ENCODE data around the gene CLASP1.
"Not testable (repeated sequence)": the region's sequence is repeated elsewhere in the genome, so short reads cannot be mapped to it uniquely, and the experiment has no call there.

Gene CLASP1

GRCh38 chr2:121346407-121346806 lies 302.9 kb downstream of the CLASP1 start:
- H3K36me3 ChIP-seq (ENCODE audit: insufficient read depth, low read length): peaks cover 80% of the 10 kb centered on the region
- H3K4me1 ChIP-seq (ENCODE audit: insufficient read depth, low read length): no peaks in the 10 kb centered on the region

GRCh38 chr2:121345887-121346286 lies 303.4 kb downstream of the CLASP1 start:
- no peak overlapping the region for H2AFZ ChIP-seq (ENCODE audit: low read depth, low read length)
- no peak overlapping the region for H3K4me3 ChIP-seq (ENCODE audit: low read length)
- no peaks in the 10 kb centered on the region for H3K9me3 ChIP-seq (ENCODE audit: low read length)
- peaks cover 81% of the 10 kb centered on the region for H3K36me3 ChIP-seq (ENCODE audit: insufficient read depth, low read length)
- no peaks in the 10 kb centered on the region for H3K27me3 ChIP-seq (ENCODE audit: insufficient read depth, low read length)
- H3K4me1 ChIP-seq (ENCODE audit: insufficient read depth, low read length): no peaks in the 10 kb centered on the region

More at GRCh38 chr2:121346407-121346806, 302.9 kb downstream of the CLASP1 start:
- H2AFZ ChIP-seq (ENCODE audit: low read depth, low read length): no peak overlapping the region
- H3K27me3 ChIP-seq (ENCODE audit: insufficient read depth, low read length): no peaks in the 10 kb centered on the region
- no peak overlapping the region for H3K4me3 ChIP-seq (ENCODE audit: low read length)
- H3K9me3 ChIP-seq (ENCODE audit: low read length): no peaks in the 10 kb centered on the region

GRCh38 chr2:121345101-121345500 lies 304.2 kb downstream of the CLASP1 start:
- Histone ChIP-seq H3K27me3 (ENCODE audit: insufficient read depth, low read length) (no peaks in the 10 kb centered on the region), H3K4me3 (ENCODE audit: low read length) (no peak overlapping the region), H3K36me3 (ENCODE audit: insufficient read depth, low read length) (peaks cover 81% of the 10 kb centered on the region), H2AFZ (ENCODE audit: low read depth, low read length) (no peak overlapping the region), H3K9me3 (ENCODE audit: low read length) (no peaks in the 10 kb centered on the region), H3K4me1 (ENCODE audit: insufficient read depth, low read length) (no peaks in the 10 kb centered on the region)

GRCh38 chr2:121343828-121344399 lies 305.3 kb downstream of the CLASP1 start:
- H3K4me1 ChIP-seq (ENCODE audit: insufficient read depth, low read length); H3K27me3 ChIP-seq (ENCODE audit: insufficient read depth, low read length); H2AFZ ChIP-seq (ENCODE audit: low read depth, low read length); H3K9me3 ChIP-seq (ENCODE audit: low read length); H3K4me3 ChIP-seq (ENCODE audit: low read length): not testable (repeated sequence)
- H3K36me3 ChIP-seq (ENCODE audit: insufficient read depth, low read length): peaks cover 84% of the 10 kb centered on the region

GRCh38 chr2:121343191-121343590 lies 306.1 kb downstream of the CLASP1 start:
- peaks cover 85% of the 10 kb centered on the region for H3K36me3 ChIP-seq (ENCODE audit: insufficient read depth, low read length)
- H2AFZ ChIP-seq (ENCODE audit: low read depth, low read length): no peak overlapping the region
- no peaks in the 10 kb centered on the region for H3K4me1 ChIP-seq (ENCODE audit: insufficient read depth, low read length)
- no peak overlapping the region for H3K4me3 ChIP-seq (ENCODE audit: low read length)
- H3K9me3 ChIP-seq (ENCODE audit: low read length): no peaks in the 10 kb centered on the region
- no peaks in the 10 kb centered on the region for H3K27me3 ChIP-seq (ENCODE audit: insufficient read depth, low read length)

GRCh38 chr2:121342751-121343150 lies 306.5 kb downstream of the CLASP1 start:
- no peak overlapping the region for H2AFZ ChIP-seq (ENCODE audit: low read depth, low read length)
- H3K4me1 ChIP-seq (ENCODE audit: insufficient read depth, low read length): no peaks in the 10 kb centered on the region
- peaks cover 84% of the 10 kb centered on the region for H3K36me3 ChIP-seq (ENCODE audit: insufficient read depth, low read length)
- no peaks in the 10 kb centered on the region for H3K9me3 ChIP-seq (ENCODE audit: low read length)
- no peak overlapping the region for H3K4me3 ChIP-seq (ENCODE audit: low read length)
- H3K27me3 ChIP-seq (ENCODE audit: insufficient read depth, low read length): no peaks in the 10 kb centered on the region

- H3K4me3 ChIP-seq (ENCODE audit: low read length): no peak overlapping the region
- H3K4me1 ChIP-seq (ENCODE audit: insufficient read depth, low read length): no peaks in the 10 kb centered on the region
- peaks cover 69% of the 10 kb centered on the region for H3K36me3 ChIP-seq (ENCODE audit: insufficient read depth, low read length)
- no peak overlapping the region for H2AFZ ChIP-seq (ENCODE audit: low read depth, low read length)
- H3K9me3 ChIP-seq (ENCODE audit: low read length): no peaks in the 10 kb centered on the region
- H3K27me3 ChIP-seq (ENCODE audit: insufficient read depth, low read length): no peaks in the 10 kb centered on the region
These were observed 308.3 kb downstream of the CLASP1 start for GRCh38 chr2:121340926-121341325.

- no peak overlapping the region for H3K4me3 ChIP-seq (ENCODE audit: low read length)
- H3K4me1 ChIP-seq (ENCODE audit: insufficient read depth, low read length): no peaks in the 10 kb centered on the region
- peaks cover 51% of the 10 kb centered on the region for H3K36me3 ChIP-seq (ENCODE audit: insufficient read depth, low read length)
- H3K27me3 ChIP-seq (ENCODE audit: insufficient read depth, low read length): no peaks in the 10 kb centered on the region
- no peaks in the 10 kb centered on the region for H3K9me3 ChIP-seq (ENCODE audit: low read length)
- no peak overlapping the region for H2AFZ ChIP-seq (ENCODE audit: low read depth, low read length)
These were observed 311.0 kb downstream of the CLASP1 start for GRCh38 chr2:121338281-121338680.

GRCh38 chr2:121336528-121337294 lies 312.6 kb downstream of the CLASP1 start:
- Histone ChIP-seq H3K4me1 (ENCODE audit: insufficient read depth, low read length) (no peaks in the 10 kb centered on the region), H3K27me3 (ENCODE audit: insufficient read depth, low read length) (no peaks in the 10 kb centered on the region), H3K36me3 (ENCODE audit: insufficient read depth, low read length) (peaks cover 39% of the 10 kb centered on the region), H2AFZ (ENCODE audit: low read depth, low read length) (no peak overlapping the region), H3K4me3 (ENCODE audit: low read length) (no peak overlapping the region), H3K9me3 (ENCODE audit: low read length) (no peaks in the 10 kb centered on the region)

- no peaks in the 10 kb centered on the region for H3K9me3 ChIP-seq (ENCODE audit: low read length)
- peaks cover 29% of the 10 kb centered on the region for H3K36me3 ChIP-seq (ENCODE audit: insufficient read depth, low read length)
- H3K4me1 ChIP-seq (ENCODE audit: insufficient read depth, low read length): no peaks in the 10 kb centered on the region
- no peaks in the 10 kb centered on the region for H3K27me3 ChIP-seq (ENCODE audit: insufficient read depth, low read length)
- H3K4me3 ChIP-seq (ENCODE audit: low read length): no peak overlapping the region
- no peak overlapping the region for H2AFZ ChIP-seq (ENCODE audit: low read depth, low read length)
These were observed 313.7 kb downstream of the CLASP1 start for GRCh38 chr2:121335294-121336290.

- Histone ChIP-seq H3K4me3 (ENCODE audit: low read length) (no peak overlapping the region), H3K4me1 (ENCODE audit: insufficient read depth, low read length) (no peaks in the 10 kb centered on the region), H2AFZ (ENCODE audit: low read depth, low read length) (no peak overlapping the region), H3K36me3 (ENCODE audit: insufficient read depth, low read length) (peaks cover 21% of the 10 kb centered on the region), H3K27me3 (ENCODE audit: insufficient read depth, low read length) (peaks cover 2% of the 10 kb centered on the region), H3K9me3 (ENCODE audit: low read length) (no peaks in the 10 kb centered on the region)
These were observed 314.5 kb downstream of the CLASP1 start for GRCh38 chr2:121334581-121335293.

GRCh38 chr2:121333834-121334558 lies 315.3 kb downstream of the CLASP1 start:
- Histone ChIP-seq H3K9me3 (ENCODE audit: low read length) (no peaks in the 10 kb centered on the region), H3K4me1 (ENCODE audit: insufficient read depth, low read length) (no peaks in the 10 kb centered on the region), H3K27me3 (ENCODE audit: insufficient read depth, low read length) (peaks cover 4% of the 10 kb centered on the region), H3K36me3 (ENCODE audit: insufficient read depth, low read length) (peaks cover 13% of the 10 kb centered on the region), H2AFZ (ENCODE audit: low read depth, low read length) (no peak overlapping the region), H3K4me3 (ENCODE audit: low read length) (no peak overlapping the region)
